Heart left ventricle (tissue), 16 donors: ENCODE results near the gene KNCN. TPM values are rescaled to one million over a fixed set of nuclear protein-coding genes. Genes with fewer than 3 reads are reported as not detected.

Source experiments
- ATAC-seq, 4 donors: fragments of 200-7000 bp; cut with Tn5 transposase; one replicate each; pipeline ENCODE4 v1.9.1; 2020 to 2022; ENCODE audit warnings: moderate library complexity in 4 of 4, mild to moderate bottlenecking in 3 of 4, moderate number of reproducible peaks in 1 of 4
- DNase-seq, 5 donors: peaks; one replicate each; pipeline ENCODE4 v3.0.0-alpha.2; 2020
- H3K27ac ChIP-seq, 12 donors: fragments of 200-600 bp; sonication (generic) in 4 of 12; one replicate each; pipeline versions ENCODE4 v1.5.0 to v1.8.0; 2016 to 2022; ENCODE audit warnings: mild to moderate bottlenecking in 2 of 12
- H3K27me3 ChIP-seq, 9 donors: fragments of 200-600 bp; sonication (generic) in 2 of 9; one replicate each; pipeline versions ENCODE4 v1.5.1 to v1.8.0; 2016 to 2022; ENCODE audit warnings: mild to moderate bottlenecking in 3 of 9
- H3K36me3 ChIP-seq, 9 donors: fragments of 200-600 bp; sonication (generic) in 2 of 9; one replicate each; pipeline versions ENCODE4 v1.5.0 to v1.8.0; 2018 to 2022; ENCODE audit warnings: mild to moderate bottlenecking in 2 of 9
- H3K4me1 ChIP-seq, 12 donors: fragments of 200-600 bp; sonication (generic) in 4 of 12; one replicate each; pipeline versions ENCODE4 v1.5.0 to v1.8.0; 2016 to 2022; ENCODE audit warnings: mild to moderate bottlenecking in 3 of 12
- H3K4me3 ChIP-seq, 12 donors: fragments of 200-600 bp; sonication (generic) in 4 of 12; one replicate each; pipeline versions ENCODE4 v1.5.0 to v1.8.0; 2017 to 2022; ENCODE audit warnings: mild to moderate bottlenecking in 9 of 12, moderate library complexity in 4 of 12
- H3K9me3 ChIP-seq, 12 donors: fragments of 200-600 bp; sonication (generic) in 4 of 12; one replicate each; pipeline versions ENCODE4 v1.5.0 to v1.8.0; 2016 to 2022; ENCODE audit warnings: mild to moderate bottlenecking in 1 of 12
- POLR2A ChIP-seq, 2 donors: fragments of 450-650 bp; IDR thresholded peaks; one replicate each; pipeline ENCODE4 v1.6.1; 2017; ENCODE audit warnings: antibody characterized with exemption in 2 of 2, mild to moderate bottlenecking in 2 of 2, moderate library complexity in 2 of 2
- WGBS, 4 donors: extraction: QIAGEN DNeasy Blood & Tissue Kit in 2 of 4; methylation state at CpG; one replicate each; pipeline versions ENCODE4 v1.1.5 to v1.1.7; 2013 to 2018; 5-methylcytosine and 5-hydroxymethylcytosine counted together
- intact Hi-C, 10 donors: fragments of 100-400 bp; cut with DNase I; formaldehyde crosslinking; loops; one replicate each; pipeline versions ENCODE4 v1.11.1 to v1.14.2; 2022
- polyA plus RNA-seq, 2 donors: library from polyadenylated mRNA; stranded (reverse); fragments of 200-250 nt; gene quantifications; one replicate each; pipeline ENCODE4 v1.2.3, GENCODE V29; 2013
- total RNA-seq, 9 donors: library from RNA; depleted of rRNA in 2 of 9; stranded (reverse); fragments of >200 nt in 2 of 9; fragmentation: NEBNext Ultra II Directional in 3 of 9; extraction: Animal tissue kit (Norgen Biotek cat#: 25700) in 3 of 9; gene quantifications; one replicate each; pipeline versions ENCODE4 v1.1.0 to v1.2.4, GENCODE V29; 2016 to 2023
- TF ChIP-seq, protein P1 (sequence below), 12 donors: fragments of 200-600 bp; sonication (generic) in 4 of 12; IDR thresholded peaks; one replicate each; pipeline versions ENCODE4 v1.5.0 to v1.8.0; 2018 to 2022; ENCODE audit warnings: antibody characterized with exemption in 12 of 12, mild to moderate bottlenecking in 5 of 12
- donor health status: ischemic (EF 13 %, LVEDD 7.1; RV severe dilation, severe dysfunction).
- donor health status: healthy with polysubstance abuse.
- donor health status: DM: no; HTN: yes; CAD: no.
- donor health status: DM: no; HTN: no; CAD: no.
- donor health status: ischemic (EF 25% LVEDD 6.9; RV normal size, moderate dysfunction).
- donor health status: ischemic (EF 25% LVEDD 5.7; RV mildly dilated, moderate dysfunction).
- donor health status: healthy.
- donor health status: DM: yes; HTN: yes; CAD: no.
- donor health status: ischemic (EF 35%, LVEDD 5.7; RV mildly dilated, moderate dysfunction).
- donor health status: nonischemic (EF 11% LVEDD 7.7; RV severe dilation, severe dysfunction).
- donor health status: DM: yes; HTN: yes; CAD: no.
- donor health status: PGD.
- donor health status: ischemic (EF 29% LVEDD 5.4; RV normal size, mild dysfunction).
- donor health status: nonischemic (EF 23%, LVEDD 6.1; RV moderate dilation, normal function).

Gene KNCN
- total and polyA plus RNA-seq, 11 donors = not detected

DNA sequence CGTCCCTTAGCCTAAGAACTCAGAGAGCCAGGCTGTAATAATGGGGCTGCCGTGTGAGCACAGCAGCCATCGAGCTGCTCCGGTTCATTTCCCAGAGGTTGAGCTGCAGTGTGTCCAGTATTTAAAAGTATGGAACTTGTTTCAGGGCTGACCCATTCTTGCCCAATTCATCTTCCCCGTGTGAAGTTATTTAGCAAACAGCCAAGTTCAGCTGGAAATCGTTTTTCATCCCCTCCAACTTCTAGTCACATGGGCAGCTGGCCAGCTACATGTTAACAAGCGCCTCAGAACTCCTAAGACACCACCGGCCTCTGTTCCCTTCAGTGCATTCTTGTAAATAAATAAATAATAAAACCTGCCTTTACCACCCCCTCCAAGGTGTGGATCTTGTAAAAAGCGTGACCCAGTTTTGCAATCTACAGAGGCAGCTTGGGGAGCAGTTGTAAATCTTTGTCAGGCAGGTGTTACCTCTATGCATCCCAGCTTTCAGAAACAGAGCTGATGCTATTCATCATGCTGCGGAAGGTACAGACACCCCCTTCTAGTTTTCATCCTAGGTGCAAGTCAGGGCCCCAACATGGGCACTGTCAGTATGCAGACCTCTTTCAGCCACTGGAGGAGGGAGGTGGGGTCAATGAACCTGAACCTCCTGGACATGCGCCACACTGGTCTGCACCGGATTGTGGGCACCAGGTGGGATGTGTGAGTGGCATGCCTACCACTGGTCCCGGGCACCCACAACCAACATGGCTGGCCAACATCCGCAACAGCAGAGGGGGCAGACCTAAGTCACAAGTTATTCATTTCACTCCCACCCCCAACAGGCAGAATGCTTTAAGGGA, 18.7 kb upstream of the KNCN start:
- ATAC-seq (no peak), DNase-seq (no peak)
- intact Hi-C loops = no loop called here
- peaks cover 0 to 22% (median 11%) of the 10 kb centered on the region in 12 donors for H3K4me1 ChIP-seq
- no peaks in the 10 kb centered on the region for H3K9me3 ChIP-seq
- H3K4me3 ChIP-seq = no peak overlapping the region
- TF ChIP-seq POLR2A (IDR thresholded peaks at IDR 0.05) = no peak
- TF ChIP-seq, protein P1, sequence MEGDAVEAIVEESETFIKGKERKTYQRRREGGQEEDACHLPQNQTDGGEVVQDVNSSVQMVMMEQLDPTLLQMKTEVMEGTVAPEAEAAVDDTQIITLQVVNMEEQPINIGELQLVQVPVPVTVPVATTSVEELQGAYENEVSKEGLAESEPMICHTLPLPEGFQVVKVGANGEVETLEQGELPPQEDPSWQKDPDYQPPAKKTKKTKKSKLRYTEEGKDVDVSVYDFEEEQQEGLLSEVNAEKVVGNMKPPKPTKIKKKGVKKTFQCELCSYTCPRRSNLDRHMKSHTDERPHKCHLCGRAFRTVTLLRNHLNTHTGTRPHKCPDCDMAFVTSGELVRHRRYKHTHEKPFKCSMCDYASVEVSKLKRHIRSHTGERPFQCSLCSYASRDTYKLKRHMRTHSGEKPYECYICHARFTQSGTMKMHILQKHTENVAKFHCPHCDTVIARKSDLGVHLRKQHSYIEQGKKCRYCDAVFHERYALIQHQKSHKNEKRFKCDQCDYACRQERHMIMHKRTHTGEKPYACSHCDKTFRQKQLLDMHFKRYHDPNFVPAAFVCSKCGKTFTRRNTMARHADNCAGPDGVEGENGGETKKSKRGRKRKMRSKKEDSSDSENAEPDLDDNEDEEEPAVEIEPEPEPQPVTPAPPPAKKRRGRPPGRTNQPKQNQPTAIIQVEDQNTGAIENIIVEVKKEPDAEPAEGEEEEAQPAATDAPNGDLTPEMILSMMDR (IDR thresholded peaks at IDR 0.05) = no peak
- WGBS, 4 donors = 73 to 82% (median 81%) methylated on average over 14 of the region's 14 CpGs
- no peaks in the 10 kb centered on the region for H3K27me3 ChIP-seq
- peaks cover 0 to 99% (median 65%) of the 10 kb centered on the region in 9 donors for H3K36me3 ChIP-seq
- H3K27ac ChIP-seq = no peak overlapping the region

DNA sequence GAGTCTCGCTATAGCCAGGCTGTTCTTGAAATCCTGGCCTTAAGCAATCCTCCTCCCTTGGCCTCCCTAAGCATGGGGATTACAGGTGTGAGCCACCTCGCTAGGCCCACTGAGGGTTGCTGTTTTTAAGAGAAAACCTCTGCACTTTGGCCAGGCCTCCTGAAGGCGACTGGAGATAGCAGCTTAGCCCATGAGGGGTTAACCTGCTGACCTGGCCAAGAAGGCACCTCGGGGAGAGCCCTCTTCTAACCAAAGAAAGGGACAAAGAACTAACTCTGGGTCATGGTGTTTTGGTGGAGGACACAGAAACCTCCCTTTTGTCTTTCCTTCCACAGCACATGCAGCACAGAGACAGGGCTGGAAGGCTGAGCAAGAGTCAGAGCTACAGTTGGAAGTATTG, 17.7 kb upstream of the KNCN start:
- Histone ChIP-seq H3K4me1 (peaks cover 0 to 20% (median 11%) of the 10 kb centered on the region in 12 donors), H3K27me3 (no peaks in the 10 kb centered on the region), H3K9me3 (no peaks in the 10 kb centered on the region), H3K36me3 (peaks cover 1 to 99% (median 65%) of the 10 kb centered on the region in 9 donors), H3K27ac (peak overlapping the region in 1 of 12 donors; percentile 11), H3K4me3 (no peak overlapping the region)
- intact Hi-C loops = no loop called here
- DNase-seq (no peak), ATAC-seq (no peak)
- 77 to 96% (median 82%) methylated on average over 4 of the region's 4 CpGs for WGBS, 4 donors
- TF ChIP-seq, protein P1 (IDR thresholded peaks at IDR 0.05) = no peak
- TF ChIP-seq POLR2A (IDR thresholded peaks at IDR 0.05) = no peak

DNA sequence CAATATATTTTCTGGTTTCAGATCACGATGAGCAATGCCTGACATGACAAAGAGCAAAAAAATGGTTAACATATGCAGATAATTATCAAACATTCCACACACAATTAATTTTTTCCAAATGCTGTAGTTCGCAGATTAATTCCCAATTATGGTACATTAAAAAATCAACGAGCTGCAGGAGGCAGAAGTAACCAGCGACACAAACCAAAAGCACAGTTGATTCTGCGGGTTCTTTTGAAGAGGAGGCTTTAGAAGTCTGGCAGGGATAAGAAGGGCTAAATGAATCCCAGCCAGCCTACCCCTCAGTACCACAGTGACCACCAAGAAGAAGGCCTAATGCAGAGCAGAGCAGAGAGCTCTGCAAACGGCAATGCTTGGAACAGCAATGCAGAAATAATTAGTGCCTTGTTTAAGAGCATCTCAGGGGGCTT, 17.0 kb upstream of the KNCN start:
- no peak for DNase-seq
- H3K4me3 ChIP-seq = no peak overlapping the region
- H3K36me3 ChIP-seq = peaks cover 2 to 99% (median 70%) of the 10 kb centered on the region in 9 donors
- H3K27me3 ChIP-seq = no peaks in the 10 kb centered on the region
- intact Hi-C loops = no loop called here
- TF ChIP-seq, protein P1 (IDR thresholded peaks at IDR 0.05) = no peak
- TF ChIP-seq POLR2A (IDR thresholded peaks at IDR 0.05) = no peak
- 89 to 94% (median 92%) methylated on average over 6 of the region's 6 CpGs for WGBS, 4 donors
- no peak for ATAC-seq
- no peaks in the 10 kb centered on the region for H3K9me3 ChIP-seq
- peaks cover 0 to 14% (median 6%) of the 10 kb centered on the region in 12 donors for H3K4me1 ChIP-seq
- no peak overlapping the region for H3K27ac ChIP-seq

DNA sequence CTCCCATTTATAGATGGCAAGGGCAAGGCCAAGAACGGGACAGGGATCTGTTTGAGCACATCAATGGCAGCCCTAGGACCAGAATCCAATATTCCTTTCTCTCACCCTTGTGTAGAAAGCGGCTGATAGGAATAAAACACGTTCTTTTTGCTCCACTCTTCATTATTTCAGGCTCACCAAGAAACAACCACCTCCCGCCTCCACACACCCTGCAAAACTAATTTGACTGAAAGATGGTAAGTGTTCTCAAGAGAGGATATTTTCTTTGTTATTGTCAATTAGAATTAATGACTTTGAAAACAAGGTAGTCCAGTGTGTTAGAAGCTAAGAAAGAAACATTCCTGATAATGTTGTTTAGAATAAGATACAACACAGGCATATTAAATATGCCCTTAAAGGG, 11.9 kb upstream of the KNCN start:
- no peaks in the 10 kb centered on the region for H3K9me3 ChIP-seq
- 90 to 92% (median 91%) methylated on average over 4 of the region's 4 CpGs for WGBS, 4 donors
- H3K27ac ChIP-seq = no peak overlapping the region
- intact Hi-C loops = no loop called here
- no peak for TF ChIP-seq POLR2A (IDR thresholded peaks at IDR 0.05)
- TF ChIP-seq, protein P1 (IDR thresholded peaks at IDR 0.05) = no peak
- H3K27me3 ChIP-seq = no peaks in the 10 kb centered on the region
- H3K4me1 ChIP-seq = no peaks in the 10 kb centered on the region
- peaks cover 2 to 99% (median 84%) of the 10 kb centered on the region in 9 donors for H3K36me3 ChIP-seq
- no peak overlapping the region for H3K4me3 ChIP-seq
- ATAC-seq = no peak
- no peak for DNase-seq
